NB4 (cell line): ENCODE data around the gene LPXN.

Experiments
- DNase-seq: peaks from one replicate; pipeline ENCODE4 v3.0.0; 2010; ENCODE audit warnings: low read depth
- H3K4me3 ChIP-seq: one replicate; pipeline ENCODE4 v1.5.1; 2011; ENCODE audit warnings: mild to moderate bottlenecking, low read depth, low read length, moderate library complexity
- CTCF ChIP-seq: IDR thresholded peaks from one replicate; pipeline ENCODE4 v1.5.1; 2012; ENCODE audit warnings: low read depth, low read length
- MAX ChIP-seq: IDR thresholded peaks from 2 replicates; pipeline ENCODE4 v1.6.1; 2011; ENCODE audit warnings: low read depth, low read length
- MYC ChIP-seq: IDR thresholded peaks from 2 replicates; pipeline ENCODE4 v1.6.1; 2011; ENCODE audit warnings: low read depth, low read length
- POLR2A ChIP-seq: IDR thresholded peaks from 2 replicates; pipeline ENCODE4 v1.6.1; 2011; ENCODE audit warnings: mild to moderate bottlenecking; ENCODE audit not compliant: insufficient read length; ENCODE audit errors: extremely low read depth

The LPXN gene

GRCh38 chr11:58606930-58607714 lies 31.5 kb upstream of the LPXN start:
- no peak for DNase-seq
- TF ChIP-seq CTCF (no peak), MYC (no peak), MAX (no peak), POLR2A (no peak)
- no peak overlapping the region for H3K4me3 ChIP-seq

- no peak for TF ChIP-seq MAX
- no peak for TF ChIP-seq CTCF
- TF ChIP-seq MYC = no peak
- no peak for TF ChIP-seq POLR2A
- no peak for DNase-seq
- no peak overlapping the region for H3K4me3 ChIP-seq
Measured at GRCh38 chr11:58600510-58600909, 24.9 kb upstream of the LPXN start.

GRCh38 chr11:58597486-58598144 lies 22.0 kb upstream of the LPXN start:
- no peak for DNase-seq
- no peak overlapping the region for H3K4me3 ChIP-seq
- no peak for TF ChIP-seq POLR2A
- TF ChIP-seq CTCF = no peak
- no peak for TF ChIP-seq MAX
- TF ChIP-seq MYC = no peak

GRCh38 chr11:58596621-58597020 lies 21.0 kb upstream of the LPXN start:
- DNase-seq = no peak
- TF ChIP-seq MYC = no peak
- TF ChIP-seq MAX = no peak
- TF ChIP-seq CTCF = no peak
- TF ChIP-seq POLR2A = no peak
- no peak overlapping the region for H3K4me3 ChIP-seq

- H3K4me3 ChIP-seq = no peak overlapping the region
- no peak for DNase-seq
- TF ChIP-seq CTCF = no peak
Measured at GRCh38 chr11:58594826-58595225, 19.2 kb upstream of the LPXN start.
